IMR-90 (cell line): ENCODE results near the gene BTG3. TPM values are rescaled to one million over a fixed set of nuclear protein-coding genes. Genes with fewer than 3 reads are reported as not detected.

ENCODE experiments used
- ATAC-seq: fragments of 200-7000 bp; cut with Tn5 transposase; 2 replicates; pipeline ENCODE4 v1.9.1; 2020; ENCODE audit warnings: low read depth, mild to moderate bottlenecking, moderate library complexity
- BruUV-seq: library from RNA; stranded (reverse); fragments of 400-500 nt; replicated peaks from 2 replicates; lab custom pipeline; 2021; lab: Mats Ljungman, UMichigan
- CTCF ChIA-PET: fragments of 300-600 bp; formaldehyde crosslinking; extraction: SDS; loops from one replicate; lab custom pipeline; 2021; ENCODE audit warnings: antibody characterized with exemption; lab: Yijun Ruan, JAX
- POLR2A ChIA-PET: fragments of 300-600 bp; sonication (Branson Sonifier 250); formaldehyde crosslinking; loops from one replicate; lab custom pipeline; 2022; ENCODE audit warnings: antibody characterized with exemption; ENCODE audit not compliant: unreplicated experiment; lab: Charles Lee
- DNase-seq: peaks from one replicate; pipeline ENCODE4 v3.0.0; 2013
- H2AFZ ChIP-seq: replicated peaks from 2 replicates; pipeline ENCODE3; 2013; ENCODE audit warnings: low read length, mild to moderate bottlenecking; ENCODE audit not compliant: poor library complexity
- H2AK5ac ChIP-seq: 2 replicates; pipeline ENCODE4 v1.6.1; 2013; ENCODE audit warnings: low read depth, low read length, inconsistent platforms
- H2AK9ac ChIP-seq: replicated peaks from 2 replicates; pipeline ENCODE3; 2013; ENCODE audit warnings: mild to moderate bottlenecking, low read depth, low read length, moderate library complexity; ENCODE audit not compliant: poor library complexity
- H2BK120ac ChIP-seq: 2 replicates; pipeline ENCODE4 v1.6.1; 2013; ENCODE audit warnings: low read depth, low read length, inconsistent platforms
- H2BK15ac ChIP-seq: 3 replicates; pipeline ENCODE4 v1.6.1; 2013; ENCODE audit warnings: low read depth, low read length, inconsistent platforms
- H2BK20ac ChIP-seq: 2 replicates; pipeline ENCODE4 v1.6.1; 2013; ENCODE audit warnings: low read depth, mild to moderate bottlenecking, inconsistent platforms, low read length, moderate library complexity
- H2BK5ac ChIP-seq: 2 replicates; pipeline ENCODE4 v1.6.1; 2013; ENCODE audit warnings: mild to moderate bottlenecking, low read depth, low read length, inconsistent platforms; ENCODE audit not compliant: poor library complexity, severe bottlenecking
- H3K14ac ChIP-seq: replicated peaks from 2 replicates; pipeline ENCODE4 v1.6.1; 2013; ENCODE audit warnings: low read depth, low read length, inconsistent platforms
- H3K18ac ChIP-seq: 2 replicates; pipeline ENCODE4 v1.6.1; 2013; ENCODE audit warnings: low read depth, low read length, control low read depth
- H3K23ac ChIP-seq: 2 replicates; pipeline ENCODE4 v1.6.1; 2013; ENCODE audit warnings: low read depth, low read length, inconsistent platforms
- H3K27ac ChIP-seq: 2 replicates; pipeline ENCODE4 v1.5.1; 2013; ENCODE audit warnings: mild to moderate bottlenecking, control low read depth, low read length; ENCODE audit not compliant: insufficient read depth
- H3K27me3 ChIP-seq: 2 replicates; pipeline ENCODE4 v1.6.1; 2013; ENCODE audit warnings: low read length; ENCODE audit not compliant: control insufficient read depth, insufficient read depth
- H3K36me3 ChIP-seq: 2 replicates; pipeline ENCODE4 v1.6.1; 2013; ENCODE audit warnings: low read length, mixed read lengths; ENCODE audit not compliant: control insufficient read depth, insufficient read depth
- H3K4ac ChIP-seq: 2 replicates; pipeline ENCODE4 v1.6.1; 2013; ENCODE audit warnings: low read depth, low read length, inconsistent platforms
- H3K4me1 ChIP-seq: 2 replicates; pipeline ENCODE4 v1.6.1; 2013; ENCODE audit warnings: low read length, mixed read lengths; ENCODE audit not compliant: control insufficient read depth, insufficient read depth
- H3K4me2 ChIP-seq: 2 replicates; pipeline ENCODE4 v1.6.1; 2013; ENCODE audit warnings: low read depth, mild to moderate bottlenecking, control low read depth, low read length, moderate library complexity
- H3K4me3 ChIP-seq: 2 replicates; pipeline ENCODE4 v1.5.1; 2013; ENCODE audit warnings: low read depth, mild to moderate bottlenecking, control low read depth, low read length, moderate library complexity; ENCODE audit not compliant: insufficient read depth
- H3K56ac ChIP-seq: 2 replicates; pipeline ENCODE4 v1.6.1; 2013; ENCODE audit warnings: low read length, inconsistent platforms; ENCODE audit not compliant: insufficient read depth; ENCODE audit errors: extremely low read depth
- H3K79me1 ChIP-seq, 2 experiments: 2 replicates each; pipeline ENCODE4 v1.6.1; 2013; ENCODE audit warnings: low read length in 2 of 2, inconsistent platforms in 1 of 2, low read depth in 1 of 2
- H3K9ac ChIP-seq: 2 replicates; pipeline ENCODE4 v1.6.1; 2013; ENCODE audit warnings: low read depth, low read length, control low read depth
- H3K9me1 ChIP-seq: 2 replicates; pipeline ENCODE4 v1.6.1; 2013; ENCODE audit warnings: low read length, inconsistent platforms; ENCODE audit not compliant: insufficient read depth
- H3K9me3 ChIP-seq: 2 replicates; pipeline ENCODE4 v1.6.1; 2013; ENCODE audit warnings: low read length; ENCODE audit not compliant: control insufficient read depth, insufficient read depth
- H4K20me1 ChIP-seq: 2 replicates; pipeline ENCODE4 v1.6.1; 2013; ENCODE audit warnings: low read length, inconsistent platforms; ENCODE audit not compliant: insufficient read depth
- H4K5ac ChIP-seq: 2 replicates; pipeline ENCODE4 v1.6.1; 2013; ENCODE audit warnings: mild to moderate bottlenecking, low read depth, low read length, control low read depth
- H4K8ac ChIP-seq, 2 experiments: 2 replicates each; pipeline ENCODE4 v1.6.1; 2013; ENCODE audit warnings: low read depth in 2 of 2, low read length in 2 of 2, control low read depth in 1 of 2, inconsistent platforms in 1 of 2
- H4K91ac ChIP-seq: 2 replicates; pipeline ENCODE4 v1.6.1; 2013; ENCODE audit warnings: low read depth, low read length, inconsistent platforms; ENCODE audit not compliant: insufficient read depth
- BHLHE40 ChIP-seq: fragments of 150-350 bp; IDR thresholded peaks from 2 replicates; pipeline ENCODE4 v1.6.1; 2016; ENCODE audit warnings: mild to moderate bottlenecking, low read depth, low read length
- CEBPB ChIP-seq: IDR thresholded peaks from 2 replicates; pipeline ENCODE4 v1.6.1; 2012; ENCODE audit warnings: low read depth, low read length, improper control_type of control experiment
- CHD1 ChIP-seq: IDR thresholded peaks from 2 replicates; pipeline ENCODE4 v1.6.1; 2012; ENCODE audit warnings: low read depth, low read length, improper control_type of control experiment
- MAFK ChIP-seq: IDR thresholded peaks from 2 replicates; pipeline ENCODE4 v1.6.1; 2012; ENCODE audit warnings: low read depth, low read length, improper control_type of control experiment
- MXI1 ChIP-seq: IDR thresholded peaks from 2 replicates; pipeline ENCODE4 v1.6.1; 2012; ENCODE audit warnings: low read depth, mild to moderate bottlenecking, low read length, moderate library complexity, borderline replicate concordance
- RFX5 ChIP-seq: IDR thresholded peaks from 2 replicates; pipeline ENCODE4 v1.8.0; 2012; ENCODE audit warnings: low read depth, mild to moderate bottlenecking, low read length, moderate library complexity
- SMC3 ChIP-seq: fragments of 150-350 bp; IDR thresholded peaks from 2 replicates; pipeline ENCODE4 v1.6.1; 2016; ENCODE audit warnings: low read depth, mild to moderate bottlenecking, antibody characterized with exemption, low read length, moderate library complexity
- USF2 ChIP-seq: fragments of 150-350 bp; IDR thresholded peaks from 2 replicates; pipeline ENCODE4 v1.6.1; 2017; ENCODE audit warnings: mild to moderate bottlenecking, antibody characterized with exemption, low read length, low read depth
- WGBS, 2 experiments: methylation state at CpG; one replicate each; pipeline versions ENCODE4 v1.1.5 to v1.1.7; 2013; ENCODE audit warnings: missing lambda C conversion rate in 2 of 2; ENCODE audit not compliant: insufficient read length in 1 of 2; ENCODE audit errors: extremely low coverage in 2 of 2; 5-methylcytosine and 5-hydroxymethylcytosine counted together
- dilution Hi-C: fragments of 300-500 bp; cut with HindIII; formaldehyde crosslinking; loops from one replicate; pipeline ENCODE4 v1.14.3; 2018; ENCODE audit warnings: low sequenced_read_pairs; ENCODE audit not compliant: unreplicated experiment
- in situ Hi-C: fragments of 300-500 bp; cut with MboI; formaldehyde crosslinking; loops from 3 replicates; pipeline ENCODE4 v1.14.3; 2019; ENCODE audit warnings: low sequenced_read_pairs, inconsistent platforms, mixed read lengths
- intact Hi-C: fragments of 100-400 bp; cut with micrococcal nuclease; formaldehyde crosslinking; loops from 2 replicates; pipeline ENCODE4 v1.10.0; 2022
- polyA plus RNA-seq, 3 experiments: library from polyadenylated mRNA; depleted of rRNA; stranded (reverse); fragments of >200 nt; gene quantifications; 2 replicates each; pipeline ENCODE4 v1.2.3, GENCODE V29; 2012; ENCODE audit warnings: low replicate concordance in 1 of 3
- total RNA-seq: library from RNA; depleted of rRNA; stranded (reverse); fragments of >200 nt; gene quantifications from 2 replicates; pipeline ENCODE4 v1.2.3, GENCODE V29; 2012
- TF ChIP-seq, protein P1 (sequence below): fragments of 150-350 bp; IDR thresholded peaks from 2 replicates; pipeline ENCODE4 v1.6.1; 2016; ENCODE audit warnings: low read depth, mild to moderate bottlenecking, low read length, moderate library complexity, borderline replicate concordance

BTG3 gene
- total and polyA plus RNA-seq, 2 of the 4 experiments (the other 2 are of a cell fraction): 22.4 to 38.1 TPM

DNA sequence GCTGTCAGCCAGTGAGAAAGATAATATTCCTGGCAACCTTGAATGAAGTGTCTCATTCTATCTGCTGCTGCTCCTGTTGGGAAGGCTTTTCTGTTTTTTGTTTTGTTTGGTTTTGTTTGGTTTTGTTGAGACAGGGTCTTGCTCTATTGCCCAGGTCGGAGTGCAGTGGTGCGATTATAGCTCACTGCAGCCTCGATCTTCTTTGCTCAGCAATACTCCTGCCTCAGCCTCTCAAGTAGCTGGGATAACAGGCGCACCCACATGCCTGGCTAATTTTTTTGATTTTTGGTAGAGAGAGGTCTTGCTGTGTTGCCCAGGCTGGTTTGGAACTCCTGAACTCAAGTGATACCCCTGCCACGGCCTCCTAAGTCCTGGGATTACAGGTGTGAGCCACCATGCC, 37.6 kb downstream of the BTG3 start:
- no peaks in the 10 kb centered on the region for H3K9me1 ChIP-seq
- H3K79me1 ChIP-seq: no peaks in the 10 kb centered on the region
- no peak overlapping the region for H3K4ac ChIP-seq
- H3K18ac ChIP-seq: no peak overlapping the region
- no peak overlapping the region for H2AK9ac ChIP-seq
- no peak overlapping the region for H4K8ac ChIP-seq
- ChIA-PET CTCF (interaction anchor here (0.6 kb wide), 1 partner anchor 63 kb away, joined by 3 read pairs; no protein-coding TSS in a partner anchor), POLR2A (no interaction called here)
- no peaks in the 10 kb centered on the region for H4K20me1 ChIP-seq
- no peak overlapping the region for H3K23ac ChIP-seq
- no peak overlapping the region for H4K5ac ChIP-seq
- H3K36me3 ChIP-seq: no peaks in the 10 kb centered on the region
- no peak overlapping the region for H3K4me3 ChIP-seq
- no peaks in the 10 kb centered on the region for H3K9me3 ChIP-seq
- in situ Hi-C loops (no loop called here), intact Hi-C loops (no loop called here), dilution Hi-C loops (no loop called here)
- H3K4me1 ChIP-seq: no peaks in the 10 kb centered on the region
- WGBS, 2 experiments: no CpG with 5 or more reads among the region's 5 CpGs
- no peak overlapping the region for H2BK20ac ChIP-seq
- H2BK5ac ChIP-seq: no peak overlapping the region
- DNase-seq: no peak
- peaks cover 6% of the 10 kb centered on the region for H3K27me3 ChIP-seq
- H4K91ac ChIP-seq: no peak overlapping the region
- H3K56ac ChIP-seq: no peak overlapping the region
- no peak overlapping the region for H2BK120ac ChIP-seq
- H3K14ac ChIP-seq: no peak overlapping the region
- BruUV-seq: no TSS peak
- H2AK5ac ChIP-seq: no peak overlapping the region
- ATAC-seq: no peak
- H3K4me2 ChIP-seq: no peak overlapping the region
- H3K27ac ChIP-seq: no peak overlapping the region
- H2BK15ac ChIP-seq: no peak overlapping the region
- TF ChIP-seq, protein P1, sequence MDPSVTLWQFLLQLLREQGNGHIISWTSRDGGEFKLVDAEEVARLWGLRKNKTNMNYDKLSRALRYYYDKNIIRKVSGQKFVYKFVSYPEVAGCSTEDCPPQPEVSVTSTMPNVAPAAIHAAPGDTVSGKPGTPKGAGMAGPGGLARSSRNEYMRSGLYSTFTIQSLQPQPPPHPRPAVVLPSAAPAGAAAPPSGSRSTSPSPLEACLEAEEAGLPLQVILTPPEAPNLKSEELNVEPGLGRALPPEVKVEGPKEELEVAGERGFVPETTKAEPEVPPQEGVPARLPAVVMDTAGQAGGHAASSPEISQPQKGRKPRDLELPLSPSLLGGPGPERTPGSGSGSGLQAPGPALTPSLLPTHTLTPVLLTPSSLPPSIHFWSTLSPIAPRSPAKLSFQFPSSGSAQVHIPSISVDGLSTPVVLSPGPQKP: no peak
- no peak for TF ChIP-seq CHD1
- TF ChIP-seq USF2: no peak
- TF ChIP-seq MAFK: no peak
- no peak for TF ChIP-seq SMC3
- TF ChIP-seq CEBPB: no peak
- TF ChIP-seq RFX5: no peak
- TF ChIP-seq MXI1: no peak
- no peak for TF ChIP-seq BHLHE40
- no peak overlapping the region for H2AFZ ChIP-seq
- no peak overlapping the region for H3K9ac ChIP-seq
